Ishikawa (cell line): ENCODE data around the gene AK5.

Experiments
- CREB1 ChIP-seq: IDR thresholded peaks from 2 replicates; pipeline ENCODE4 v1.6.1; 2012; ENCODE audit warnings: low read depth
- TAF1 ChIP-seq: IDR thresholded peaks from 2 replicates; pipeline ENCODE4 v1.6.1; 2012; ENCODE audit warnings: low read depth, mild to moderate bottlenecking
- TCF12 ChIP-seq: IDR thresholded peaks from 2 replicates; pipeline ENCODE4 v1.6.1; 2012; ENCODE audit warnings: low read depth

- TF ChIP-seq TCF12 (no peak), CREB1 (no peak), TAF1 (no peak)
Measured at GRCh38 chr1:77281491-77282186, at the start of gene AK5.
